Sigmoid colon (tissue), 7 donors: Measurements from ENCODE around the gene MRPS18A. TPM values are rescaled to one million over a fixed set of nuclear protein-coding genes. Genes with fewer than 3 reads are reported as not detected.

ENCODE experiments used
- DNase-seq: peaks from one replicate; pipeline ENCODE4 v3.0.0-alpha.2; 2019
- H3K27ac ChIP-seq, 4 donors: fragments of 200-600 bp; sonication (generic); one replicate each; pipeline ENCODE4 v1.5.1; 2016 to 2019; ENCODE audit warnings: mild to moderate bottlenecking in 1 of 4
- H3K27me3 ChIP-seq, 3 donors: fragments of 200-600 bp; sonication (generic); one replicate each; pipeline ENCODE4 v1.5.1; 2019; ENCODE audit warnings: mild to moderate bottlenecking in 1 of 3
- H3K36me3 ChIP-seq, 4 donors: fragments of 200-600 bp; sonication (generic); one replicate each; pipeline ENCODE4 v1.5.1; 2016 to 2019
- H3K4me1 ChIP-seq, 4 donors: fragments of 200-600 bp; sonication (generic); one replicate each; pipeline ENCODE4 v1.5.1; 2017 to 2019
- H3K4me3 ChIP-seq, 4 donors: fragments of 200-600 bp; sonication (generic); one replicate each; pipeline ENCODE4 v1.5.1; 2017 to 2019; ENCODE audit warnings: mild to moderate bottlenecking in 2 of 4, moderate library complexity in 1 of 4
- H3K9me3 ChIP-seq, 4 donors: fragments of 200-600 bp in 3 of 4; sonication (generic) in 3 of 4; one replicate each; pipeline versions ENCODE4 v1.5.1 to v1.6.1; 2013 to 2019
- EP300 ChIP-seq, 4 donors: sonication (generic); formaldehyde crosslinking; IDR thresholded peaks; one replicate each; pipeline ENCODE4 v1.6.1; 2017; ENCODE audit warnings: antibody characterized with exemption in 4 of 4
- POLR2A ChIP-seq, 2 donors: fragments of 450-650 bp; IDR thresholded peaks; one replicate each; pipeline ENCODE4 v1.6.1; 2016; ENCODE audit warnings: antibody characterized with exemption in 2 of 2, mild to moderate bottlenecking in 2 of 2, moderate library complexity in 2 of 2
- POLR2AphosphoS5 ChIP-seq, 4 donors: sonication (generic); formaldehyde crosslinking; IDR thresholded peaks; one replicate each; pipeline ENCODE4 v1.6.1; 2017; ENCODE audit warnings: antibody characterized with exemption in 4 of 4
- WGBS, 2 donors: extraction: QIAGEN DNeasy Blood & Tissue Kit; methylation state at CpG; one replicate each; pipeline ENCODE4 v1.1.7; 2013; 5-methylcytosine and 5-hydroxymethylcytosine counted together
- intact Hi-C: fragments of 100-400 bp; cut with DNase I; formaldehyde crosslinking; loops from one replicate; pipeline ENCODE4 v1.15.1; 2023
- polyA plus RNA-seq, 3 donors: library from polyadenylated mRNA; stranded (reverse); fragments of 200-250 nt; gene quantifications; one replicate each; pipeline ENCODE4 v1.2.3, GENCODE V29; 2013
- total RNA-seq, 4 donors: library from RNA; depleted of rRNA; stranded (reverse); fragments of >200 nt; gene quantifications; one replicate each; pipeline ENCODE4 v1.1.0, GENCODE V29; 2016
- TF ChIP-seq, protein P1 (sequence below), 4 experiments: fragments of 450-650 bp in 3 of 4; fragments of 200-600 bp in 1 of 4; IDR thresholded peaks; one replicate each; pipeline ENCODE4 v1.5.1; 2016 to 2019; ENCODE audit warnings: antibody characterized with exemption in 4 of 4, mild to moderate bottlenecking in 3 of 4, moderate library complexity in 2 of 4
- donor health status: healthy with polysubstance abuse.
- donor health status: Bipolar disorder and iron deficiency.
- donor health status: healthy.

Gene MRPS18A
- total and polyA plus RNA-seq, 7 donors: 28.8 to 93.2 (median 43.9) TPM

GRCh38 chr6:43710576-43710975 lies 23.0 kb upstream of the MRPS18A start:
- H3K27me3 ChIP-seq: no peaks in the 10 kb centered on the region
- H3K4me1 ChIP-seq: peaks cover 0 to 13% (median 10%) of the 10 kb centered on the region in 4 donors
- TF ChIP-seq EP300 (IDR thresholded peaks at IDR 0.05): no peak
- no peak for TF ChIP-seq POLR2AphosphoS5 (IDR thresholded peaks at IDR 0.05)
- no peak for TF ChIP-seq POLR2A (IDR thresholded peaks at IDR 0.05)
- TF ChIP-seq, protein P1, sequence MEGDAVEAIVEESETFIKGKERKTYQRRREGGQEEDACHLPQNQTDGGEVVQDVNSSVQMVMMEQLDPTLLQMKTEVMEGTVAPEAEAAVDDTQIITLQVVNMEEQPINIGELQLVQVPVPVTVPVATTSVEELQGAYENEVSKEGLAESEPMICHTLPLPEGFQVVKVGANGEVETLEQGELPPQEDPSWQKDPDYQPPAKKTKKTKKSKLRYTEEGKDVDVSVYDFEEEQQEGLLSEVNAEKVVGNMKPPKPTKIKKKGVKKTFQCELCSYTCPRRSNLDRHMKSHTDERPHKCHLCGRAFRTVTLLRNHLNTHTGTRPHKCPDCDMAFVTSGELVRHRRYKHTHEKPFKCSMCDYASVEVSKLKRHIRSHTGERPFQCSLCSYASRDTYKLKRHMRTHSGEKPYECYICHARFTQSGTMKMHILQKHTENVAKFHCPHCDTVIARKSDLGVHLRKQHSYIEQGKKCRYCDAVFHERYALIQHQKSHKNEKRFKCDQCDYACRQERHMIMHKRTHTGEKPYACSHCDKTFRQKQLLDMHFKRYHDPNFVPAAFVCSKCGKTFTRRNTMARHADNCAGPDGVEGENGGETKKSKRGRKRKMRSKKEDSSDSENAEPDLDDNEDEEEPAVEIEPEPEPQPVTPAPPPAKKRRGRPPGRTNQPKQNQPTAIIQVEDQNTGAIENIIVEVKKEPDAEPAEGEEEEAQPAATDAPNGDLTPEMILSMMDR (IDR thresholded peaks at IDR 0.05): no peak
- DNase-seq: peak; percentile 25
- 93 to 94% methylated on average over 4 of the region's 4 CpGs for WGBS, 2 donors
- H3K4me3 ChIP-seq: no peak overlapping the region
- H3K9me3 ChIP-seq: no peaks in the 10 kb centered on the region
- peak overlapping the region in 1 of 4 donors; percentile 64 for H3K27ac ChIP-seq
- no peaks in the 10 kb centered on the region for H3K36me3 ChIP-seq
- intact Hi-C loops: no loop called here

DNA sequence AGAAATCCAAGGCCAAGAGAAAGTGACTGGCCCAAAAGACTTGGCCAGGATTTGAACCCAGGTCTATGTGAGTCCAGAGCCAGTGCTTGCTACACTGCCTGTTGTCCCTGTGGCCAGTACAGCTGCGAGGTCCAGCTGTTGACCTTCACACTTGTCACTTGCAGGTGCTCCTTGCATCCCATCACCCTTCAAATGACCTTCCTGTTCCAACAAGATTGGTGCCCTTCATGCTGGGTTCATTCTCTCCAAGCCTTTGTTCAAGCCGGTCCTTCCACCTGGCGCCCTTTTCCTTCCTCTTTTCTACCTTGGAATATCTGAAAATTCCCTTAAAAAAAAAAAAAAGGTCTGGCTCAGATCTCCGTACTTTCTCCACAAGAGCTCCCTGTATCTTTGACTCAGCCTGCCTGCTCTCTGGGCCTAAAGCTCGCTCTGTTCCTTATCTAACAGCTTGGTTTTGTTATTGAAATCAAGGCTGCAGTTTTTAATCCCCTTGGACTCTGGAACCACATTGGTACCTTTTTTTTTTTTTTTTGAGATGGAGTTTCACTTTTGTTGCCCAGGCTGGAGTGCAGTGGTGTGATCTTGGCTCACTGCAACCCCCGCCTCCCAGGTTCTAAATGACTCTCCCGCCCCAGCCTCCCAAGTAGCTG lies 22.2 kb upstream of the MRPS18A start:
- Histone ChIP-seq H3K27me3 (no peaks in the 10 kb centered on the region), H3K4me1 (peaks cover 0 to 14% (median 11%) of the 10 kb centered on the region in 4 donors), H3K36me3 (no peaks in the 10 kb centered on the region), H3K4me3 (no peak overlapping the region), H3K9me3 (no peaks in the 10 kb centered on the region), H3K27ac (peak overlapping the region; percentile 41 to 64 (median 57))
- TF ChIP-seq, protein P1 (IDR thresholded peaks at IDR 0.05): no peak
- TF ChIP-seq POLR2AphosphoS5 (IDR thresholded peaks at IDR 0.05) (no peak), POLR2A (IDR thresholded peaks at IDR 0.05) (no peak), EP300 (IDR thresholded peaks at IDR 0.05) (no peak)
- WGBS, 2 donors: 57 to 73% methylated on average over 7 of the region's 7 CpGs
- intact Hi-C loops: no loop called here
- DNase-seq: peak; percentile 63

GRCh38 chr6:43708860-43709653 lies 21.5 kb upstream of the MRPS18A start:
- Histone ChIP-seq H3K36me3 (no peaks in the 10 kb centered on the region), H3K27me3 (no peaks in the 10 kb centered on the region), H3K9me3 (no peaks in the 10 kb centered on the region), H3K27ac (peak overlapping the region; percentile 44 to 64 (median 57)), H3K4me1 (peaks cover 0 to 14% (median 11%) of the 10 kb centered on the region in 4 donors), H3K4me3 (no peak overlapping the region)
- intact Hi-C loops: no loop called here
- DNase-seq: peak; percentile 75
- TF ChIP-seq EP300 (IDR thresholded peaks at IDR 0.05): no peak
- TF ChIP-seq POLR2AphosphoS5 (IDR thresholded peaks at IDR 0.05): peak in 3 of 4 donors; percentile 17 to 59 (median 41)
- TF ChIP-seq, protein P1 (IDR thresholded peaks at IDR 0.05): no peak
- 65 to 76% methylated on average over 5 of the region's 5 CpGs for WGBS, 2 donors

GRCh38 chr6:43707767-43708166 lies 20.2 kb upstream of the MRPS18A start:
- no peaks in the 10 kb centered on the region for H3K36me3 ChIP-seq
- WGBS, 2 donors: 58 to 67% methylated on average over 1 of the region's 1 CpG
- no peak overlapping the region for H3K4me3 ChIP-seq
- no peaks in the 10 kb centered on the region for H3K9me3 ChIP-seq
- H3K27me3 ChIP-seq: no peaks in the 10 kb centered on the region
- TF ChIP-seq, protein P1 (IDR thresholded peaks at IDR 0.05): no peak
- no peak for TF ChIP-seq EP300 (IDR thresholded peaks at IDR 0.05)
- peaks cover 0 to 21% (median 17%) of the 10 kb centered on the region in 4 donors for H3K4me1 ChIP-seq
- intact Hi-C loops: no loop called here
- H3K27ac ChIP-seq: peak overlapping the region in 1 of 4 donors; percentile 64
- no peak for DNase-seq
